ENCODE data around the gene ELAC2.

The ELAC2 gene, protein sequence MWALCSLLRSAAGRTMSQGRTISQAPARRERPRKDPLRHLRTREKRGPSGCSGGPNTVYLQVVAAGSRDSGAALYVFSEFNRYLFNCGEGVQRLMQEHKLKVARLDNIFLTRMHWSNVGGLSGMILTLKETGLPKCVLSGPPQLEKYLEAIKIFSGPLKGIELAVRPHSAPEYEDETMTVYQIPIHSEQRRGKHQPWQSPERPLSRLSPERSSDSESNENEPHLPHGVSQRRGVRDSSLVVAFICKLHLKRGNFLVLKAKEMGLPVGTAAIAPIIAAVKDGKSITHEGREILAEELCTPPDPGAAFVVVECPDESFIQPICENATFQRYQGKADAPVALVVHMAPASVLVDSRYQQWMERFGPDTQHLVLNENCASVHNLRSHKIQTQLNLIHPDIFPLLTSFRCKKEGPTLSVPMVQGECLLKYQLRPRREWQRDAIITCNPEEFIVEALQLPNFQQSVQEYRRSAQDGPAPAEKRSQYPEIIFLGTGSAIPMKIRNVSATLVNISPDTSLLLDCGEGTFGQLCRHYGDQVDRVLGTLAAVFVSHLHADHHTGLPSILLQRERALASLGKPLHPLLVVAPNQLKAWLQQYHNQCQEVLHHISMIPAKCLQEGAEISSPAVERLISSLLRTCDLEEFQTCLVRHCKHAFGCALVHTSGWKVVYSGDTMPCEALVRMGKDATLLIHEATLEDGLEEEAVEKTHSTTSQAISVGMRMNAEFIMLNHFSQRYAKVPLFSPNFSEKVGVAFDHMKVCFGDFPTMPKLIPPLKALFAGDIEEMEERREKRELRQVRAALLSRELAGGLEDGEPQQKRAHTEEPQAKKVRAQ

DNA sequence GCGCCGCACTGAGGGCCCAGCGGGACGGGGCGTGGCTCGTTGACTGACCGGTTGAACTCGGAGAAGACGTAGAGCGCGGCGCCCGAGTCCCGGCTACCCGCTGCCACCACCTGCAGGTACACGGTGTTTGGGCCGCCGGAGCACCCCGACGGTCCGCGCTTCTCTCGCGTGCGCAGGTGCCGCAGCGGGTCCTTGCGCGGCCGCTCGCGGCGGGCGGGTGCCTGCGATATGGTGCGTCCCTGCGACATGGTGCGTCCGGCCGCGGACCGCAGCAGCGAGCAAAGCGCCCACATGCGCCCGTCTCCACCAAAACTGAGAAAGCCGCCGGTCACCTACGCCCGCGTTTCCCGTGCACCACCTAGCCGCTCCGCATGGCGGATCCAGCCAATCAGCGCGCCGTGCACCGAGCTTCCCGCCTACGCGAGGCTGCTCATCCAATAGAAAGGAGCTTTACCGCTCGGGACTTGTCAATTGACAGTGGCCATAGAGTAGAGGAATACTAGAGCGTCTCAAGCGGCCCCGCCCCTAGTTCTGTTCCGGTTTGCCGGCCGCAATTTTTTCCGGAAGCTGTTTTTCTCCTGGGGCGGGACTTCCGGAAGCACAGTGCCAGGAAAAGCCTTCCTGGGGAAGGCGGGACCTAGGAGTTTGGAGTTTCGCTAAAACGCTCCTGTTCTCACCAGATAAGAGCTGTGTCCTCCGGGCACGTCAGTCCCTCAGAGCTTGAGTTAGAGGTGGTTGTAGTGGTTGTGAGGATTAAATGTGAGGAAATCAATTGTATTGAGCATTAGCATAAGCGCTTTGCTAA, at the start of gene ELAC2:
TSS of gene ELAC2 (minus strand) at position 373 of the 805 bp plus-strand sequence. CDS start at position 293, 80 bp downstream.
- peak; percentile 92 for DNase-seq

GRCh38 chr17:13065032-13065431, 47.2 kb upstream of the ELAC2 start:
- DNase-seq, result no peak

DNA sequence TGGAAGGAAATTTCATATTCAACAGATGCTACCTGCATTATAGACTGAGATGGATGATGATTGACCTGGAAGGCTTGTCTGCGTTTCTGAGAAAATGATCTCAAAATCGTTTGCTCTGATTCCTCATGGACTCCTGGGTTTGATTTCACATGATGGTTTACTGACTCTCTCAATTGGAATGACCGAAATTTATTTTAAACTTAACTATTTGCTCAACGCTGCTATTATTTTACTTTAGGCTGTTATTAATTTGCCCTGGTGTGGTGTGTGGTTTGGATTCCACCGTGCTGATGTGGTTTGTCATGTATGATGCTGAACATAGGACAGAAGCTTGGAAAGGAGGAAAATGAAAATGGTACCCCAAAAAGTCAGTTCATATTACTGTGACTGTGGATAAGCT, 37.3 kb upstream of the ELAC2 start:
- DNase-seq, result no peak

DNA sequence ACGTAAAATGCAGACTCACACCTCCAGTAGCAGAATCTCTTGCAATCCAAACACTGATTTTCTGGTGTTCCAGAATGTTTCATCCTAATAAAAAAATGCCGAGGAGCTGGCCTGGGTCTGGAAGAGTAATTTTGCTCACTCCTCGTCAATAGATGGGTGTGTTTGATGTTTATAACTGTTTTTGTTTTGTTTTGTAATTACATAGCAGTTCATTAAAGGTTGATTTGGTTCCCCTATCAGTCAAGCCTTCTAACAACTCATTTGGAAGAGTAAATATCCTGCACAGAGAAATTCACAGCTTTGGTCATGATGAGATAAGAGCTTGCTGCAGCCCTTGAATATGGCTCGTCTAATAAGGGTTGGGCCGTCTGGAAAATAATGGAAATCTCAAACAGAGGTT, 36.8 kb upstream of the ELAC2 start:
- DNase-seq, result no peak

- DNase-seq, result no peak
These were observed 34.1 kb upstream of the ELAC2 start for GRCh38 chr17:13051915-13052314.

- no peak for DNase-seq
These were observed 29.3 kb upstream of the ELAC2 start for GRCh38 chr17:13047011-13047606.

- DNase-seq, result no peak
These were observed 28.5 kb upstream of the ELAC2 start for GRCh38 chr17:13046361-13046760.

GRCh38 chr17:13044572-13045065, 26.8 kb upstream of the ELAC2 start:
- no peak for DNase-seq

DNA sequence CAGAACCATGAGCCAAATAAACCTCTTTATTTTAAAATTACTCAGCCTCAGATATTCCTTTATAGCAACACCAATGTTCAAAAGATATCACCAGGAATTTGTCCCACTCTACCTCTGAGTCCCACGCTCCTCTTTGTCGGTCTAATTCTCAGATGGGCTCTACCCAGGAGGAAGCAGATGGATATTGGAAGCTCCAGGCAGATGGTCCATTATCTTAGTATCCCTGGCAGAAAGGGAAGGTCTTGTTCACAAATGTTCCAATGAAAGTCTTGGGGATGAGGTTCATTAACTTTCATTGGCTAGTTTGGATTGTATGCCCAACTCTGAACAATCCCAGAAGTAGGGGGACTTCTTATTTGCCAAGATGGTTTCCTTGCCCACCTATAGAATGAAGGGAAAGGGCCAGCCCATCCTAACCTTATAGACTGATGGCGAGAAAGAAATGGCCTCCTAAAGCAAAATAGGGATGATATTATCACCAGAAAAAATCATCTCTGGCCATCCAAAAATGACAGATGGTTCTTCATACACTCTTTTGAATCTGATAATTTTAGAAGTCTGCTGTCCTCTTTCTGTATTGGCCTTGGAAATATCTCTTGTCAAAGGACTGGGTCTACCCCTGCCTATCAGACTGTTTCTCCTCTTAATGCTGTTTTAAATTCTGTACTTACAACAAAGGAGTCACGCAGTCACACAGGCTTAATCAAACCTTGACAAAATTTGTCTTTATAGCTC, 21.3 kb upstream of the ELAC2 start:
- no peak for DNase-seq

- no peak for DNase-seq
These were observed 18.9 kb upstream of the ELAC2 start for GRCh38 chr17:13036751-13037150.

GRCh38 chr17:13035420-13035819, 17.6 kb upstream of the ELAC2 start:
- DNase-seq, result no peak

- no peak for DNase-seq
These were observed 14.0 kb upstream of the ELAC2 start for GRCh38 chr17:13031718-13032350.

DNA sequence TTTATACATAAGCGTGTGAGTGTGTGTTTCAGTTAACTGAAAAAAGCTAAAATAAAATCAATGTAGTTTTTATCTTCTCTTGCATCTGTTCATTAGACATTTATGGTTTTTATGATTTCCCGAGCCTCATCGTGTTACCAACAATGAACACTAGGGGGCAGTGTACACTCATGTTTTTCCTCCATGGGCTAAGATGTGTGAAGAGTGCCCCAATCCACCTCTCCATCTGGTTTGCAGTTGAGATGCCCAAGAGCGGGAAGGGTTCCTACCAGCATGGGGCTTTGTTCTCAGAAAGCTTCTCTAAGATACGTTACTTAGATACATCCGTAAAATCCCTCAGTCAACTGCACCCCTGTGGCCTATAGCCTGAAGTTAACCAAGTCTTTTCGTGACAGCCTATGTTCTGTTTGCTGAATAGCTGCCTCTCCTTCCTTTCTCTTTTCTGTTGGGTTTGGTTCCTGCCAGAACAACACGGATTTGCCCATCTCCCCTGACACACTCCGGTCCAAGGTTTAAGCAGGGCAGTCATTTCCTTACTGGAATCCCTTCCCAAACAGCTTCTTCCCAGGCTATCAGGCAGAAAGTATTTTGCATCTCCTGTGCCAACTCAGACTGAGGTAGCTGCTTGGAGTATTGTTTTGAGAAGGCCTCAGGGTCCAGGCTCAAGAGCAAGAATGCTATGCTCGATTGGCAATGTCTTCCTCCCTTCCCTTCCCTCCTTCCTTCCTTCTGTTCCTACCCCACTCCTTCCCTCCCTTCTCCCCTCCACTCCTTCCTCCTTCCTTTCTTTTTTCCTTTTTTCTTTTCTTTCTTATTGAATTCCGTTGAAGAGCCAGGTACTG, 12.9 kb upstream of the ELAC2 start:
- DNase-seq, result no peak

DNA sequence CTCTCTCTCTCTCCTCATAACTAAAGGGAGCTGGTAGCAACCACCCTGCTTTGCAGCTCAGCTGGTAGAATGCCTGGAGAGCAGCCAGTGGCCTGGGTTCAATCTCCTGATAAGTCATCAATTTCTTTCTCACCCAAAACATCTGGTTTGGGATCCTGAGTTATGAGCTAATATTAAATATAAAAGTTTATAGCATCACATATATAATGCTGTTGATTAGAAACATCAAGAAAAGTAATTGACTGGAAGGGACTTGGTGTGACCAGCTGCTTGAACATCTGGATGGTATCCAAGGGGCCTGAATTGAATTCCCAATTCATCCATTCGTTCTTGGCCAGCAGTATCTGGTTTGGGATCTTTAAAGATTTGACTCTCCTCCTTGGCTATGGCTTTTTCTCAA, 12.2 kb upstream of the ELAC2 start:
- no peak for DNase-seq

- DNase-seq, result no peak
These were observed 11.5 kb upstream of the ELAC2 start for GRCh38 chr17:13029340-13029739.

- no peak for DNase-seq
These were observed 9.4 kb upstream of the ELAC2 start for GRCh38 chr17:13027246-13027645.

GRCh38 chr17:13025687-13026086, 7.9 kb upstream of the ELAC2 start:
- no peak for DNase-seq

DNA sequence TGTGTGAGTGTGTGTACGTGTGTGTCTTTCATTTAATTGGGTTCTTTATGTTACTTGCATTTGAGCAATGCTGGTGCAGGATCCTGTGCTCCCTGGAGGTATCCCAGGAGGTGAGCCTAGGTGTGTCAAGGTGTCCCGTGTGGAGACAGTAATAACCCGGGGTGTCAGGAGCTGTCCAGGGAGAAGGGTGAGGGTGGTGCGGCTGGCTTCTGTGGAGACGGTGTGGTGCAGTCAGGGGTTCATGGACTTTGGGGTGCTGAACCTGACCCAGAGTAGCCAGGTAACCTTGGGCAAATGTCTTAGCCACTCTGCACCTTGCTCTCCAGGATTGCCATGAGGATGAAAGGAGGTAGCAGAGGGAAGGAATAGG, 7.4 kb upstream of the ELAC2 start:
- DNase-seq, result no peak

DNA sequence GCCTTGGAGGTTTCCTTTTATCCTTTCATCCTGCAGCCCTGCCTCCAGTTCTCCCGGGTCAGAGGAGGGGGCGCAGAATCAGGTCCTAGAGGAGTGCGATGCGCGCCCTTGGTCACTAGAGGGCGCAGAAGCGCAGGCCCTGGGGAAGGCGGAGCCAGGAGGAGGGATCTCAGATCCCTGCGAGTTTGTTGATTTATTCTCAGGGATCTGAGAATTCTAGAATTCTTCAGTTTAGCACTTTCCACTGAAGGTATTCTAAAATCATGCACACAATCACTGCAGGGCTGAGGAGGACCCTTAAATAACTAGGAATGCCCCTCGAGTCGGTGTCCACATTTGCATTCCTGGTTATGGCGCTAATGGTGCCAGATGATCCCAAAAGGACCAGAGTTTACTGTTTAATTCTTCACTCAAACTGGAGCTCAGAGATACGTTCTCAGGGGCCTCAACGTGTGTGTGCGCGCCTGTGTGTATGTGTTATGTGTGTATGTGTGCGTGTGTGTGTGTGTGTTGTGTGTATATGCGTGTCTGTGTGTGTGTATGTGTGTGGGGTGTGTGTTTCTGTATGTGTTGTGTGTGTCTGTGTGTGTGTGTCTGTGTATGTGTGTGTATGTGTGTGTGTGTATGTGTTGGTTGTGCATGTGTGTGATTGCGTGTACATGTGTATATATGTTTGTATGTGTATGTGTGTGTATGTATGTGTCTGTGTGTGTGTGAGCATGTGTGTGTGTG, 6.9 kb upstream of the ELAC2 start:
- no peak for DNase-seq

GRCh38 chr17:13024016-13024415, 6.2 kb upstream of the ELAC2 start:
- DNase-seq, result no peak

Data from NCI-H1436 treated with DMSO at 0.1 percent for 48 hours (cell line).